ENCODE measurements around the gene PLXNB2.

DNA sequence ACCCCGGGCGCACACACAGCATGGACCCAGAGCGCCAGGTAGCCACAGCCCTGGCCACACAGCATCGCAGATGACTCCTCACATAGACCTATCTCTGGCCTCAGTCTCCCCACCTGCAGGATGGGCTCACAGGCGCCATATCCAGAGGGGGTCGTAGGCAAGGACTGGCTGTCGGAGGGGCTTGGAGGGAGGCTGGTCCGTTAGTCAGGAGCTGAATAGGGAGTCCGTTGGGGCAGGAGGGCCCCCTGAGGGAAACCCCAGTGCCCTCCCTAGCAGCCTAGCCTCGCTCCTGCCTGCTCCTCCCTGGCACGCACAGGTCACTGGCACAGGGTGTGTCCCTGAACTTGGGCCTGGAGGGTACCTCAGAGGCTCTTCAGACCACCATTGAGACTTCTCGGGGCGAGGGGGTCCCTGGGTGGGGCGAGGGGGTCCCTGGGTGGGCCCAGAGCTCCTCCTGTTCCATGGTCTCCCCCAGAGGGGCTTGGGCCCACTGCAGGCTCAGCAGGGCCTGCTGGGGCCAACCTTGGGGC is 2.0 kb downstream of the PLXNB2 start:
- TF ChIP-seq, protein P1, sequence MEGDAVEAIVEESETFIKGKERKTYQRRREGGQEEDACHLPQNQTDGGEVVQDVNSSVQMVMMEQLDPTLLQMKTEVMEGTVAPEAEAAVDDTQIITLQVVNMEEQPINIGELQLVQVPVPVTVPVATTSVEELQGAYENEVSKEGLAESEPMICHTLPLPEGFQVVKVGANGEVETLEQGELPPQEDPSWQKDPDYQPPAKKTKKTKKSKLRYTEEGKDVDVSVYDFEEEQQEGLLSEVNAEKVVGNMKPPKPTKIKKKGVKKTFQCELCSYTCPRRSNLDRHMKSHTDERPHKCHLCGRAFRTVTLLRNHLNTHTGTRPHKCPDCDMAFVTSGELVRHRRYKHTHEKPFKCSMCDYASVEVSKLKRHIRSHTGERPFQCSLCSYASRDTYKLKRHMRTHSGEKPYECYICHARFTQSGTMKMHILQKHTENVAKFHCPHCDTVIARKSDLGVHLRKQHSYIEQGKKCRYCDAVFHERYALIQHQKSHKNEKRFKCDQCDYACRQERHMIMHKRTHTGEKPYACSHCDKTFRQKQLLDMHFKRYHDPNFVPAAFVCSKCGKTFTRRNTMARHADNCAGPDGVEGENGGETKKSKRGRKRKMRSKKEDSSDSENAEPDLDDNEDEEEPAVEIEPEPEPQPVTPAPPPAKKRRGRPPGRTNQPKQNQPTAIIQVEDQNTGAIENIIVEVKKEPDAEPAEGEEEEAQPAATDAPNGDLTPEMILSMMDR (IDR thresholded peaks at IDR 0.05 in 4 of 5, conservative IDR thresholded peaks at IDR 0.05 in 1 of 5): no peak
- TF ChIP-seq POLR2A (IDR thresholded peaks at IDR 0.05): no peak

Measured in gastrocnemius medialis (tissue), 4 donors.